Esophagus muscularis mucosa (tissue), 3 donors: ENCODE measurements around the gene ZNF438.

ENCODE experiments used
- POLR2A ChIP-seq: fragments of 450-650 bp; IDR thresholded peaks from one replicate; pipeline ENCODE4 v1.6.1; 2017; ENCODE audit warnings: antibody characterized with exemption, moderate library complexity, mild to moderate bottlenecking, low read depth
- TF ChIP-seq, protein P1 (sequence below), 3 experiments: fragments of 200-600 bp in 2 of 3; fragments of 450-650 bp in 1 of 3; sonication (generic) in 2 of 3; IDR thresholded peaks; one replicate each; pipeline ENCODE4 v1.5.1; 2017 to 2019; ENCODE audit warnings: antibody characterized with exemption in 3 of 3, mild to moderate bottlenecking in 2 of 3, moderate library complexity in 1 of 3

DNA sequence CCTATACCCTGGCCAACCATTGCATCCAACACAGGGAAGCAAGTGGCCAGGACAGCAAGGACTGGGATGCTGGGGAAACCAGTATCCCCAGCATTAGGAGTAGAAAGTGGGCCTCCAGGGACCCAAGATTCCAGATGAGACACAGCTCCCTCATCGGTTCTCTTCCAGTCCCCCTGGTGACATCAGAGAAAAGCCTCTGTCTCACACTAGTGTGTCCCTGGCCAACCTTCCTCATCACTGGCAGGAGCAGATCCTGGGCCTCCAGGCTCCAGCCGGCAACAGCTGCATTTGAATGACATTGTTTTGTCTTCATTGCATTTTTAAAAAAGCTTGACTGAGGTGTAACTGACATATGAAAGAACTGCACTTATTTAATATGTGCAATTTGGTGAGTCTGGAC is 224.8 kb downstream of the ZNF438 start:
- TF ChIP-seq, protein P1, sequence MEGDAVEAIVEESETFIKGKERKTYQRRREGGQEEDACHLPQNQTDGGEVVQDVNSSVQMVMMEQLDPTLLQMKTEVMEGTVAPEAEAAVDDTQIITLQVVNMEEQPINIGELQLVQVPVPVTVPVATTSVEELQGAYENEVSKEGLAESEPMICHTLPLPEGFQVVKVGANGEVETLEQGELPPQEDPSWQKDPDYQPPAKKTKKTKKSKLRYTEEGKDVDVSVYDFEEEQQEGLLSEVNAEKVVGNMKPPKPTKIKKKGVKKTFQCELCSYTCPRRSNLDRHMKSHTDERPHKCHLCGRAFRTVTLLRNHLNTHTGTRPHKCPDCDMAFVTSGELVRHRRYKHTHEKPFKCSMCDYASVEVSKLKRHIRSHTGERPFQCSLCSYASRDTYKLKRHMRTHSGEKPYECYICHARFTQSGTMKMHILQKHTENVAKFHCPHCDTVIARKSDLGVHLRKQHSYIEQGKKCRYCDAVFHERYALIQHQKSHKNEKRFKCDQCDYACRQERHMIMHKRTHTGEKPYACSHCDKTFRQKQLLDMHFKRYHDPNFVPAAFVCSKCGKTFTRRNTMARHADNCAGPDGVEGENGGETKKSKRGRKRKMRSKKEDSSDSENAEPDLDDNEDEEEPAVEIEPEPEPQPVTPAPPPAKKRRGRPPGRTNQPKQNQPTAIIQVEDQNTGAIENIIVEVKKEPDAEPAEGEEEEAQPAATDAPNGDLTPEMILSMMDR (IDR thresholded peaks at IDR 0.05): no peak
- TF ChIP-seq POLR2A: no peak
